PFSK-1 (cell line): ENCODE data around the gene FUBP3.

Experiments
- POLR2AphosphoS5 ChIP-seq: IDR thresholded peaks from 2 replicates; pipeline ENCODE4 v1.6.1; 2012; ENCODE audit warnings: low read depth, mild to moderate bottlenecking, control low read depth, low read length, moderate library complexity
- SIN3A ChIP-seq: IDR thresholded peaks from 2 replicates; pipeline ENCODE4 v1.6.1; 2012; ENCODE audit warnings: mild to moderate bottlenecking, low read length, moderate library complexity, borderline replicate concordance; ENCODE audit not compliant: insufficient read depth
- TAF1 ChIP-seq: IDR thresholded peaks from 2 replicates; pipeline ENCODE4 v1.6.1; 2012; ENCODE audit warnings: low read length, control low read depth, borderline replicate concordance; ENCODE audit not compliant: insufficient read depth
- TF ChIP-seq, protein P1 (sequence below), 2 experiments: IDR thresholded peaks; 2 replicates each; pipeline versions ENCODE4 v1.6.1 to v1.8.0; 2011 to 2012; ENCODE audit warnings: low read depth in 2 of 2, low read length in 2 of 2, control low read depth in 1 of 2, inconsistent platforms in 1 of 2, mild to moderate bottlenecking in 1 of 2, moderate library complexity in 1 of 2; ENCODE audit not compliant: insufficient read depth in 1 of 2

DNA sequence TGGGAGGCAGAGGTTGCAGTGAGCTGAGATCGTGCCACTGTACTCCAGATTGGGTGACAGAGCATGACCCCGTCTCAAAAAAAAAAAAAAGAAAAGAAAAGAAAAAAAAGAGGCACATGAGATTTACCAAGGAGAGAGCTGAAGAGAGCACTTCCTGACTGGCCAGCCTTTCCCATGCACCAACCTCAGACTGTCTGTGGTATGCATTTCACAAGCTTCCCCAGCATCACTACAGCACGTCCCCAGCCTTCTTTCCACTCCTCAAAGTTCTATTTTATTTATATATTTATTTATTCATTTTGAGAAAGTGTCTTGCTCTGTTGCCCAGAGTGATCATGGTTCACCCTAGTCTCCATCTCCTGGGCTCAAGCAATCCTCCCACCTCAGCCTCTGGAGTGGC, 13.6 kb upstream of the FUBP3 start:
- no peak for TF ChIP-seq TAF1
- no peak for TF ChIP-seq SIN3A
- TF ChIP-seq POLR2AphosphoS5, result no peak
- TF ChIP-seq, protein P1, sequence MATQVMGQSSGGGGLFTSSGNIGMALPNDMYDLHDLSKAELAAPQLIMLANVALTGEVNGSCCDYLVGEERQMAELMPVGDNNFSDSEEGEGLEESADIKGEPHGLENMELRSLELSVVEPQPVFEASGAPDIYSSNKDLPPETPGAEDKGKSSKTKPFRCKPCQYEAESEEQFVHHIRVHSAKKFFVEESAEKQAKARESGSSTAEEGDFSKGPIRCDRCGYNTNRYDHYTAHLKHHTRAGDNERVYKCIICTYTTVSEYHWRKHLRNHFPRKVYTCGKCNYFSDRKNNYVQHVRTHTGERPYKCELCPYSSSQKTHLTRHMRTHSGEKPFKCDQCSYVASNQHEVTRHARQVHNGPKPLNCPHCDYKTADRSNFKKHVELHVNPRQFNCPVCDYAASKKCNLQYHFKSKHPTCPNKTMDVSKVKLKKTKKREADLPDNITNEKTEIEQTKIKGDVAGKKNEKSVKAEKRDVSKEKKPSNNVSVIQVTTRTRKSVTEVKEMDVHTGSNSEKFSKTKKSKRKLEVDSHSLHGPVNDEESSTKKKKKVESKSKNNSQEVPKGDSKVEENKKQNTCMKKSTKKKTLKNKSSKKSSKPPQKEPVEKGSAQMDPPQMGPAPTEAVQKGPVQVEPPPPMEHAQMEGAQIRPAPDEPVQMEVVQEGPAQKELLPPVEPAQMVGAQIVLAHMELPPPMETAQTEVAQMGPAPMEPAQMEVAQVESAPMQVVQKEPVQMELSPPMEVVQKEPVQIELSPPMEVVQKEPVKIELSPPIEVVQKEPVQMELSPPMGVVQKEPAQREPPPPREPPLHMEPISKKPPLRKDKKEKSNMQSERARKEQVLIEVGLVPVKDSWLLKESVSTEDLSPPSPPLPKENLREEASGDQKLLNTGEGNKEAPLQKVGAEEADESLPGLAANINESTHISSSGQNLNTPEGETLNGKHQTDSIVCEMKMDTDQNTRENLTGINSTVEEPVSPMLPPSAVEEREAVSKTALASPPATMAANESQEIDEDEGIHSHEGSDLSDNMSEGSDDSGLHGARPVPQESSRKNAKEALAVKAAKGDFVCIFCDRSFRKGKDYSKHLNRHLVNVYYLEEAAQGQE (IDR thresholded peaks at IDR 0.05; ENCODE audit: insufficient read depth in 1 of 2, low read depth in 2 of 2, low read length in 2 of 2), result no peak
